GM21737 (cell line): ENCODE measurements around the gene APPL2.

Experiments used
- ATAC-seq: cut with Tn5 transposase; IDR thresholded peaks from one replicate; pipeline ENCODE4 v1.9.1; 2021; ENCODE audit warnings: mild to moderate bottlenecking, moderate library complexity; ENCODE audit not compliant: unreplicated experiment

Gene APPL2

GRCh38 chr12:105222726-105223351 is 13.1 kb downstream of the APPL2 start:
- no peak for ATAC-seq

GRCh38 chr12:105222284-105222655 is 13.7 kb downstream of the APPL2 start:
- no peak for ATAC-seq

- ATAC-seq, result no peak
Measured at GRCh38 chr12:105221583-105222283, 14.2 kb downstream of the APPL2 start.

GRCh38 chr12:105220929-105221290 is 15.1 kb downstream of the APPL2 start:
- no peak for ATAC-seq

GRCh38 chr12:105220150-105220928 is 15.6 kb downstream of the APPL2 start:
- no peak for ATAC-seq

- no peak for ATAC-seq
Measured at GRCh38 chr12:105219261-105220028, 16.5 kb downstream of the APPL2 start.

GRCh38 chr12:105218434-105218833 is 17.5 kb downstream of the APPL2 start:
- ATAC-seq, result no peak

GRCh38 chr12:105214670-105215375 is 21.2 kb downstream of the APPL2 start:
- no peak for ATAC-seq

GRCh38 chr12:105214148-105214547 is 21.8 kb downstream of the APPL2 start:
- no peak for ATAC-seq

GRCh38 chr12:105212438-105212837 is 23.5 kb downstream of the APPL2 start:
- no peak for ATAC-seq

- ATAC-seq, result no peak
Measured at GRCh38 chr12:105209091-105209490, 26.9 kb downstream of the APPL2 start.

GRCh38 chr12:105206686-105207374 is 29.1 kb downstream of the APPL2 start:
- ATAC-seq, result no peak

GRCh38 chr12:105205322-105206048 is 30.5 kb downstream of the APPL2 start:
- ATAC-seq, result no peak

GRCh38 chr12:105204916-105205315 is 31.1 kb downstream of the APPL2 start:
- ATAC-seq, result no peak

- ATAC-seq, result no peak
Measured at GRCh38 chr12:105204127-105204526, 31.8 kb downstream of the APPL2 start.

- ATAC-seq, result no peak
Measured at GRCh38 chr12:105202202-105202601, 33.8 kb downstream of the APPL2 start.

GRCh38 chr12:105201299-105201698 is 34.7 kb downstream of the APPL2 start:
- no peak for ATAC-seq

- no peak for ATAC-seq
Measured at GRCh38 chr12:105200385-105200784, 35.6 kb downstream of the APPL2 start.

GRCh38 chr12:105198961-105199360 is 37.0 kb downstream of the APPL2 start:
- ATAC-seq, result no peak
